H9 (cell line): ENCODE results near the gene PHAF1. TPM values are rescaled to one million over a fixed set of nuclear protein-coding genes. Genes with fewer than 3 reads are reported as not detected.

Experiments used
- DNase-seq: peaks from one replicate; pipeline ENCODE4 v3.0.0-alpha.2; 2017
- H2AFZ ChIP-seq: one replicate; pipeline ENCODE4 v1.6.1; 2013; ENCODE audit warnings: mild to moderate bottlenecking, low read length, control low read depth, moderate library complexity
- H2AK5ac ChIP-seq: 2 replicates; pipeline ENCODE4 v1.6.1; 2013; ENCODE audit warnings: low read length, control low read depth, mixed read lengths; ENCODE audit not compliant: insufficient read length
- H2BK120ac ChIP-seq: one replicate; pipeline ENCODE4 v1.6.1; 2013; ENCODE audit warnings: low read depth, mild to moderate bottlenecking, low read length, control low read depth, inconsistent platforms; ENCODE audit not compliant: poor library complexity, severe bottlenecking
- H2BK12ac ChIP-seq: 2 replicates; pipeline ENCODE4 v1.6.1; 2013; ENCODE audit warnings: low read length, control low read depth, mixed read lengths, low read depth; ENCODE audit not compliant: insufficient read length
- H2BK15ac ChIP-seq: 2 replicates; pipeline ENCODE4 v1.6.1; 2013; ENCODE audit warnings: low read depth, low read length, control low read depth
- H2BK20ac ChIP-seq: one replicate; pipeline ENCODE4 v1.6.1; 2013; ENCODE audit warnings: low read depth, mild to moderate bottlenecking, low read length, control low read depth, inconsistent platforms; ENCODE audit not compliant: poor library complexity, severe bottlenecking
- H2BK5ac ChIP-seq: 2 replicates; pipeline ENCODE4 v1.6.1; 2013; ENCODE audit warnings: low read length, control low read depth, mixed read lengths; ENCODE audit not compliant: insufficient read length
- H3K14ac ChIP-seq: 2 replicates; pipeline ENCODE4 v1.6.1; 2013; ENCODE audit warnings: low read length, control low read depth; ENCODE audit not compliant: insufficient read depth
- H3K18ac ChIP-seq: 2 replicates; pipeline ENCODE4 v1.6.1; 2013; ENCODE audit warnings: low read depth, mild to moderate bottlenecking, mixed read lengths, low read length, control low read depth; ENCODE audit not compliant: insufficient read length
- H3K23ac ChIP-seq: 2 replicates; pipeline ENCODE4 v1.6.1; 2013; ENCODE audit warnings: low read length, control low read depth, mixed read lengths, low read depth; ENCODE audit not compliant: insufficient read length
- H3K23me2 ChIP-seq: 2 replicates; pipeline ENCODE4 v1.6.1; 2013; ENCODE audit warnings: low read depth, mild to moderate bottlenecking, mixed read lengths, low read length, control low read depth; ENCODE audit not compliant: insufficient read length, poor library complexity, severe bottlenecking
- H3K27ac ChIP-seq: 2 replicates; pipeline ENCODE4 v1.5.1; 2013; ENCODE audit warnings: low read length, control low read depth, mixed read lengths, low read depth; ENCODE audit not compliant: insufficient read length
- H3K27me3 ChIP-seq: 2 replicates; pipeline ENCODE4 v1.6.1; 2013; ENCODE audit warnings: low read length, control low read depth, inconsistent platforms; ENCODE audit not compliant: insufficient read depth
- H3K4ac ChIP-seq: 2 replicates; pipeline ENCODE4 v1.6.1; 2013; ENCODE audit warnings: low read depth, mild to moderate bottlenecking, control low read depth, inconsistent platforms, low read length, moderate library complexity
- H3K4me1 ChIP-seq: 2 replicates; pipeline ENCODE4 v1.6.1; 2013; ENCODE audit warnings: low read length, control low read depth, inconsistent platforms; ENCODE audit not compliant: insufficient read depth
- H3K4me2 ChIP-seq: 2 replicates; pipeline ENCODE4 v1.6.1; 2013; ENCODE audit warnings: low read length, control low read depth, mixed read lengths; ENCODE audit not compliant: insufficient read length, insufficient read depth
- H3K56ac ChIP-seq: 2 replicates; pipeline ENCODE4 v1.6.1; 2013; ENCODE audit warnings: low read depth, mild to moderate bottlenecking, mixed read lengths, low read length, control low read depth; ENCODE audit not compliant: insufficient read length
- H3K79me1 ChIP-seq: 2 replicates; pipeline ENCODE4 v1.6.1; 2013; ENCODE audit warnings: low read depth, mild to moderate bottlenecking, moderate library complexity, low read length, control low read depth, inconsistent platforms; ENCODE audit not compliant: insufficient read depth, poor library complexity, severe bottlenecking
- H3K79me2 ChIP-seq: 2 replicates; pipeline ENCODE4 v1.6.1; 2013; ENCODE audit warnings: low read length, control low read depth, inconsistent platforms; ENCODE audit not compliant: insufficient read depth
- H3K9ac ChIP-seq: 2 replicates; pipeline ENCODE4 v1.6.1; 2013; ENCODE audit warnings: low read length, control low read depth, mixed read lengths; ENCODE audit not compliant: insufficient read length; ENCODE audit errors: extremely low read depth
- H3K9me3 ChIP-seq: one replicate; pipeline ENCODE4 v1.6.1; 2013; ENCODE audit warnings: low read depth, low read length, inconsistent platforms; ENCODE audit not compliant: control insufficient read depth
- H3T11ph ChIP-seq: one replicate; pipeline ENCODE4 v1.6.1; 2013; ENCODE audit warnings: mild to moderate bottlenecking, low read length, control low read depth, inconsistent platforms
- H4K20me1 ChIP-seq: one replicate; pipeline ENCODE4 v1.6.1; 2013; ENCODE audit not compliant: control insufficient read depth, insufficient read length, insufficient read depth
- H4K5ac ChIP-seq: 2 replicates; pipeline ENCODE4 v1.6.1; 2013; ENCODE audit warnings: low read depth, mild to moderate bottlenecking, mixed read lengths, low read length, control low read depth; ENCODE audit not compliant: insufficient read length
- H4K8ac ChIP-seq: replicated peaks from 2 replicates; pipeline ENCODE4 v1.6.1; 2013; ENCODE audit warnings: low read length, control low read depth, mixed read lengths, low read depth; ENCODE audit not compliant: insufficient read length
- H4K91ac ChIP-seq: 2 replicates; pipeline ENCODE4 v1.6.1; 2013; ENCODE audit warnings: low read depth, mild to moderate bottlenecking, moderate library complexity, mixed read lengths, low read length, control low read depth; ENCODE audit not compliant: insufficient read length
- H3K27ac Mint-ChIP-seq, 3 experiments: 2 replicates in 2 of 3; 3 replicates in 1 of 3; pipeline ENCODE4 v1.8.0; 2020 to 2021; ENCODE audit warnings: mixed read lengths in 3 of 3, mild to moderate bottlenecking in 1 of 3, moderate library complexity in 1 of 3
- H3K27me3 Mint-ChIP-seq: 2 replicates; pipeline ENCODE4 v1.8.0; 2021; ENCODE audit warnings: low read depth, mild to moderate bottlenecking, moderate library complexity, mixed read lengths
- H3K36me3 Mint-ChIP-seq, 3 experiments: 2 replicates in 2 of 3; 3 replicates in 1 of 3; pipeline ENCODE4 v1.8.0; 2020 to 2021; ENCODE audit warnings: low read depth in 3 of 3, mixed read lengths in 3 of 3; ENCODE audit not compliant: insufficient read depth in 1 of 3
- H3K4me1 Mint-ChIP-seq, 2 experiments: 2 replicates each; pipeline ENCODE4 v1.8.0; 2020; ENCODE audit warnings: mixed read lengths in 2 of 2
- H3K4me3 Mint-ChIP-seq, 2 experiments: 2 replicates in 1 of 2; 3 replicates in 1 of 2; pipeline ENCODE4 v1.8.0; 2020 to 2021; ENCODE audit warnings: mild to moderate bottlenecking in 2 of 2, mixed read lengths in 2 of 2, moderate library complexity in 1 of 2
- H3K9me3 Mint-ChIP-seq, 2 experiments: 2 replicates in 1 of 2; 3 replicates in 1 of 2; pipeline ENCODE4 v1.8.0; 2020; ENCODE audit warnings: mild to moderate bottlenecking in 2 of 2, mixed read lengths in 2 of 2, moderate library complexity in 1 of 2
- CTCF ChIP-seq: fragments of 200-600 bp; sonication (generic); conservative IDR thresholded peaks from 3 replicates; pipeline ENCODE4 v1.8.0; 2021; ENCODE audit warnings: antibody characterized with exemption, mild to moderate bottlenecking
- WGBS: extraction: QIAGEN DNeasy Blood & Tissue Kit; methylation state at CpG from one replicate; pipeline ENCODE4 v1.1.7; 2013; ENCODE audit warnings: missing lambda C conversion rate, low lambda C conversion rate, mixed read lengths; ENCODE audit not compliant: insufficient read length; ENCODE audit errors: extremely low coverage; 5-methylcytosine and 5-hydroxymethylcytosine counted together
- total RNA-seq: library from RNA; stranded (reverse); gene quantifications from 2 replicates; pipeline ENCODE4 v1.2.1, GENCODE V29; 2021

PHAF1 gene
- total RNA-seq, 1 experiment from 2014 or later = 18.8 TPM

GRCh38 chr16:67105246-67105645, 4.5 kb upstream of the PHAF1 start:
- H3K23me2 ChIP-seq = peaks cover 5% of the 10 kb centered on the region
- peaks cover 0 to 5% (median 0%) of the 10 kb centered on the region in 3 experiments; a peak in 2 of 7 replicates for H3K36me3 Mint-ChIP-seq
- H3K79me2 ChIP-seq = no peaks in the 10 kb centered on the region
- no peak for DNase-seq
- H2BK120ac ChIP-seq = no peak overlapping the region
- no peak overlapping the region for H3K23ac ChIP-seq
- H3T11ph ChIP-seq = no peak overlapping the region
- H4K5ac ChIP-seq = no peak overlapping the region
- no peaks in the 10 kb centered on the region; a peak in 1 of 5 replicates for H3K9me3 Mint-ChIP-seq
- H3K4me3 Mint-ChIP-seq = no peak overlapping the region
- no peak overlapping the region for H3K27ac Mint-ChIP-seq
- no peak overlapping the region for H2BK5ac ChIP-seq
- TF ChIP-seq CTCF = no peak
- H3K4me2 ChIP-seq = no peak overlapping the region
- H3K56ac ChIP-seq = no peak overlapping the region
- H3K14ac ChIP-seq = no peak overlapping the region
- peaks cover 10 to 13% of the 10 kb centered on the region in 2 experiments; a peak in 3 of 4 replicates for H3K4me1 Mint-ChIP-seq
- no peaks in the 10 kb centered on the region for H3K9me3 ChIP-seq
- no peak overlapping the region for H2BK20ac ChIP-seq
- no peak overlapping the region for H2BK12ac ChIP-seq
- no peak overlapping the region for H3K4ac ChIP-seq
- no CpG with 5 or more reads among the region's 2 CpGs for WGBS
- H3K79me1 ChIP-seq = no peaks in the 10 kb centered on the region
- no peaks in the 10 kb centered on the region for H3K27me3 ChIP-seq
- H3K4me1 ChIP-seq = no peaks in the 10 kb centered on the region
- H3K9ac ChIP-seq = no peak overlapping the region
- no peak overlapping the region for H2BK15ac ChIP-seq
- H3K27me3 Mint-ChIP-seq = peaks cover 1% of the 10 kb centered on the region
- no peak overlapping the region for H3K18ac ChIP-seq
- no peak overlapping the region for H2AK5ac ChIP-seq
- H3K27ac ChIP-seq = no peak overlapping the region
- H4K20me1 ChIP-seq = no peaks in the 10 kb centered on the region
- no peak overlapping the region for H4K91ac ChIP-seq
- no peak overlapping the region for H2AFZ ChIP-seq
- no peak overlapping the region for H4K8ac ChIP-seq
